Bronchial epithelial cell (primary cell): ENCODE data around the gene EXOC6B. TPM values are rescaled to one million over a fixed set of nuclear protein-coding genes. Genes with fewer than 3 reads are reported as not detected.

Experiments
- DNase-seq: peaks from one replicate; pipeline ENCODE4 v3.0.0-alpha.2; 2010; ENCODE audit warnings: low read depth
- FAIRE-seq: peaks from 2 replicates; lab custom pipeline; 2011; peaks lifted over from hg19 to GRCh38; lab: Jason Lieb, UNC
- H3K27me3 ChIP-seq: 2 replicates; pipeline ENCODE4 v1.5.1; 2011; ENCODE audit warnings: low read length; ENCODE audit not compliant: control insufficient read depth, insufficient read depth
- H3K36me3 ChIP-seq: 2 replicates; pipeline ENCODE4 v1.5.1; 2011; ENCODE audit warnings: low read length; ENCODE audit not compliant: control insufficient read depth, insufficient read depth
- H3K4me3 ChIP-seq: 2 replicates; pipeline ENCODE4 v1.5.1; 2011; ENCODE audit warnings: mild to moderate bottlenecking, low read depth, low read length, control low read depth
- total RNA-seq: library from RNA; depleted of rRNA; stranded (reverse); fragments of >200 nt; gene quantifications from 2 replicates; pipeline ENCODE4 v1.2.1, GENCODE V29; 2014
- TF ChIP-seq, protein P1 (sequence below): IDR thresholded peaks from 2 replicates; pipeline ENCODE4 v1.5.1; 2011; ENCODE audit warnings: mild to moderate bottlenecking, moderate library complexity, low read length, control low read depth, inconsistent platforms; ENCODE audit not compliant: insufficient read depth, severe bottlenecking

EXOC6B gene
- total RNA-seq, 1 donor from 2014 or later: 26.9 TPM

GRCh38 chr2:72627083-72627482, 198.8 kb downstream of the EXOC6B start:
- Histone ChIP-seq H3K4me3 (no peak overlapping the region), H3K27me3 (no peaks in the 10 kb centered on the region), H3K36me3 (no peaks in the 10 kb centered on the region)
- TF ChIP-seq, protein P1, sequence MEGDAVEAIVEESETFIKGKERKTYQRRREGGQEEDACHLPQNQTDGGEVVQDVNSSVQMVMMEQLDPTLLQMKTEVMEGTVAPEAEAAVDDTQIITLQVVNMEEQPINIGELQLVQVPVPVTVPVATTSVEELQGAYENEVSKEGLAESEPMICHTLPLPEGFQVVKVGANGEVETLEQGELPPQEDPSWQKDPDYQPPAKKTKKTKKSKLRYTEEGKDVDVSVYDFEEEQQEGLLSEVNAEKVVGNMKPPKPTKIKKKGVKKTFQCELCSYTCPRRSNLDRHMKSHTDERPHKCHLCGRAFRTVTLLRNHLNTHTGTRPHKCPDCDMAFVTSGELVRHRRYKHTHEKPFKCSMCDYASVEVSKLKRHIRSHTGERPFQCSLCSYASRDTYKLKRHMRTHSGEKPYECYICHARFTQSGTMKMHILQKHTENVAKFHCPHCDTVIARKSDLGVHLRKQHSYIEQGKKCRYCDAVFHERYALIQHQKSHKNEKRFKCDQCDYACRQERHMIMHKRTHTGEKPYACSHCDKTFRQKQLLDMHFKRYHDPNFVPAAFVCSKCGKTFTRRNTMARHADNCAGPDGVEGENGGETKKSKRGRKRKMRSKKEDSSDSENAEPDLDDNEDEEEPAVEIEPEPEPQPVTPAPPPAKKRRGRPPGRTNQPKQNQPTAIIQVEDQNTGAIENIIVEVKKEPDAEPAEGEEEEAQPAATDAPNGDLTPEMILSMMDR: no peak
- no peak for DNase-seq
- no peak for FAIRE-seq

DNA sequence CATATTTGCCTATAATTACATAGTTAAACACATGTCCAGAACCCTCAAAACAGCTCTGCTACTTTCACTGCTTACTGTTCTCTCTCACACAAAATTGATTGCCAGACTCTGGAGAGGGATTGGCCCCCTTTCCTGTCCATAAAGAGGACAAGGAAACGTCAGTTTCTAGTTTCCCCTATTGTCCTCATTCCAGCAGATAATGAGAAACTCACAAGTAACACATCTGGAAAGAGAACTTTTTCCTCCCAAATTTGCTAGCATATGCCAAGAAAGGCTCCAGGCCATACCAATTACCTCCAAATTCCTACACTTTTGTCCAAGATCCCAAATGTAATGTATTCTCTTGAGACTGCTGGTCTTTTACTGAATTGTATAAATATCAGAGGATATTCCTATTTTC, 200.5 kb downstream of the EXOC6B start:
- Histone ChIP-seq H3K27me3 (no peaks in the 10 kb centered on the region), H3K4me3 (no peak overlapping the region), H3K36me3 (no peaks in the 10 kb centered on the region)
- TF ChIP-seq, protein P1: no peak
- no peak for DNase-seq
- no peak for FAIRE-seq

DNA sequence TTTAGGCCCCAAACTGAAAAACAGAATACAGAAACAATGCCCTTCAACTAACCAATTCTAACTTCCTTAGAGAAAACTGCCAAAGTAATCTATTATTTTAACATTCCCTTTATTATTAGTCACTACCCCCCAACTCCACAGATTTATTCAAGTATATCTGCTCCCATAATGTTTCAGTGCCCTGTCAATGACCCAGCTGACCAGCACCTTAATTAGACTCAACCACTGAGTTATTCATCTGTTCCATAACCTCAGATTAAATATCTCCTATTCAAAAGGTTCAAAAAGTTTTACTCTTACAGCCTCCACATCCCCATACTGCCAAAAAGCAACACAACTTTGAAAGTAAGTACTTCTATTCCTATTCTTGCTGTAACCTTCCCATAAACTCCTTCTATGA, 202.4 kb downstream of the EXOC6B start:
- DNase-seq: no peak
- FAIRE-seq: no peak
- TF ChIP-seq, protein P1: no peak
- H3K36me3 ChIP-seq: no peaks in the 10 kb centered on the region
- no peaks in the 10 kb centered on the region for H3K27me3 ChIP-seq
- no peak overlapping the region for H3K4me3 ChIP-seq

- H3K4me3 ChIP-seq: no peak overlapping the region
- TF ChIP-seq, protein P1: no peak
- no peaks in the 10 kb centered on the region for H3K27me3 ChIP-seq
- no peaks in the 10 kb centered on the region for H3K36me3 ChIP-seq
- DNase-seq (peak; percentile 83), FAIRE-seq (no peak)
Measured at GRCh38 chr2:72619626-72620025, 206.2 kb downstream of the EXOC6B start.

GRCh38 chr2:72613931-72614330, 211.9 kb downstream of the EXOC6B start:
- Histone ChIP-seq H3K36me3 (no peaks in the 10 kb centered on the region), H3K4me3 (no peak overlapping the region), H3K27me3 (no peaks in the 10 kb centered on the region)
- no peak for FAIRE-seq
- TF ChIP-seq, protein P1: no peak
- no peak for DNase-seq

GRCh38 chr2:72612614-72613160, 213.1 kb downstream of the EXOC6B start:
- DNase-seq (peak; percentile 55), FAIRE-seq (no peak)
- no peak overlapping the region for H3K4me3 ChIP-seq
- H3K27me3 ChIP-seq: no peaks in the 10 kb centered on the region
- H3K36me3 ChIP-seq: no peaks in the 10 kb centered on the region
- TF ChIP-seq, protein P1: no peak
